ENCODE measurements around the gene MAGI2.

Gene MAGI2

GRCh38 chr7:79334334-79334733 is 119.1 kb downstream of the MAGI2 start:
- TF ChIP-seq CTCF (IDR thresholded peaks at IDR 0.05; ENCODE audit: control extremely low read depth, extremely low read depth, low read depth, missing control alignments), result no peak
- CTCF ChIA-PET, result no interaction called here
- POLR2A ChIA-PET, result no interaction called here
- DNase-seq (ENCODE audit: extremely low spot score), result no peak

GRCh38 chr7:79332091-79332490 is 121.4 kb downstream of the MAGI2 start:
- no peak for TF ChIP-seq CTCF (IDR thresholded peaks at IDR 0.05; ENCODE audit: control extremely low read depth, extremely low read depth, low read depth, missing control alignments)
- DNase-seq (ENCODE audit: extremely low spot score), result no peak
- ChIA-PET POLR2A (no interaction called here), CTCF (interaction anchor here (0.7 kb wide), 1 partner anchor 34 kb away, joined by 3 read pairs; no protein-coding TSS in a partner anchor)

GRCh38 chr7:79329464-79329863 is 124.0 kb downstream of the MAGI2 start:
- no peak for TF ChIP-seq CTCF (IDR thresholded peaks at IDR 0.05; ENCODE audit: control extremely low read depth, extremely low read depth, low read depth, missing control alignments)
- DNase-seq (ENCODE audit: extremely low spot score), result no peak
- CTCF ChIA-PET, result no interaction called here
- POLR2A ChIA-PET, result no interaction called here

GRCh38 chr7:79320741-79321473 is 132.6 kb downstream of the MAGI2 start:
- ChIA-PET POLR2A (no interaction called here), CTCF (no interaction called here)
- TF ChIP-seq CTCF (IDR thresholded peaks at IDR 0.05; ENCODE audit: control extremely low read depth, extremely low read depth, low read depth, missing control alignments), result no peak
- DNase-seq (ENCODE audit: extremely low spot score), result no peak

- no peak for TF ChIP-seq CTCF (IDR thresholded peaks at IDR 0.05; ENCODE audit: control extremely low read depth, extremely low read depth, low read depth, missing control alignments)
- no peak for DNase-seq (ENCODE audit: extremely low spot score)
- ChIA-PET POLR2A (no interaction called here), CTCF (no interaction called here)
Measured at GRCh38 chr7:79319369-79319768, 134.1 kb downstream of the MAGI2 start.

- no peak for DNase-seq (ENCODE audit: extremely low spot score)
- no peak for TF ChIP-seq CTCF (IDR thresholded peaks at IDR 0.05; ENCODE audit: control extremely low read depth, extremely low read depth, low read depth, missing control alignments)
- ChIA-PET POLR2A (no interaction called here), CTCF (interaction anchor here (1.4 kb wide), 1 partner anchor 10 kb away, joined by 3 read pairs; no protein-coding TSS in a partner anchor)
Measured at GRCh38 chr7:79317728-79318127, 135.7 kb downstream of the MAGI2 start.
